ENCODE measurements around the gene CLEC20A. TPM values are rescaled to one million over a fixed set of nuclear protein-coding genes. Genes with fewer than 3 reads are reported as not detected.

Gene CLEC20A
- total and polyA plus RNA-seq, 2 donors from 2014 or later: 0.47 TPM; not detected in 1

- no peaks in the 10 kb centered on the region for H3K4me1 ChIP-seq (ENCODE audit: control insufficient read depth in 2 of 3, insufficient read depth in 2 of 3, low read depth in 1 of 3, low read length in 3 of 3)
- H3K9me3 ChIP-seq (ENCODE audit: control insufficient read depth in 2 of 3, insufficient read depth in 1 of 3, low read length in 3 of 3): no peaks in the 10 kb centered on the region
- no peak overlapping the region for H3K9ac ChIP-seq (ENCODE audit: low read length in 3 of 3)
- intact Hi-C loops (cut with DNase I): no loop called here
- no peak overlapping the region for H3K4me3 ChIP-seq (ENCODE audit: low read length in 3 of 3)
- peaks cover 2 to 12% (median 10%) of the 10 kb centered on the region in 3 donors for H3K36me3 ChIP-seq (ENCODE audit: control insufficient read depth in 2 of 3, insufficient read depth in 3 of 3, low read length in 3 of 3)
- TF ChIP-seq, protein P1, sequence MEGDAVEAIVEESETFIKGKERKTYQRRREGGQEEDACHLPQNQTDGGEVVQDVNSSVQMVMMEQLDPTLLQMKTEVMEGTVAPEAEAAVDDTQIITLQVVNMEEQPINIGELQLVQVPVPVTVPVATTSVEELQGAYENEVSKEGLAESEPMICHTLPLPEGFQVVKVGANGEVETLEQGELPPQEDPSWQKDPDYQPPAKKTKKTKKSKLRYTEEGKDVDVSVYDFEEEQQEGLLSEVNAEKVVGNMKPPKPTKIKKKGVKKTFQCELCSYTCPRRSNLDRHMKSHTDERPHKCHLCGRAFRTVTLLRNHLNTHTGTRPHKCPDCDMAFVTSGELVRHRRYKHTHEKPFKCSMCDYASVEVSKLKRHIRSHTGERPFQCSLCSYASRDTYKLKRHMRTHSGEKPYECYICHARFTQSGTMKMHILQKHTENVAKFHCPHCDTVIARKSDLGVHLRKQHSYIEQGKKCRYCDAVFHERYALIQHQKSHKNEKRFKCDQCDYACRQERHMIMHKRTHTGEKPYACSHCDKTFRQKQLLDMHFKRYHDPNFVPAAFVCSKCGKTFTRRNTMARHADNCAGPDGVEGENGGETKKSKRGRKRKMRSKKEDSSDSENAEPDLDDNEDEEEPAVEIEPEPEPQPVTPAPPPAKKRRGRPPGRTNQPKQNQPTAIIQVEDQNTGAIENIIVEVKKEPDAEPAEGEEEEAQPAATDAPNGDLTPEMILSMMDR (IDR thresholded peaks at IDR 0.05; ENCODE audit: borderline replicate concordance, extremely low read depth, insufficient read depth): no peak
- H3K27ac ChIP-seq (ENCODE audit: low read depth in 2 of 2, low read length in 2 of 2): no peak overlapping the region
- DNase-seq (no peak), FAIRE-seq (no peak)
- H3K27me3 ChIP-seq (ENCODE audit: control insufficient read depth, insufficient read depth, low read length): no peaks in the 10 kb centered on the region
These were observed 32.6 kb downstream of the CLEC20A start for GRCh38 chr1:178464141-178464540.

GRCh38 chr1:178461701-178462100 lies 35.1 kb downstream of the CLEC20A start:
- no peak for FAIRE-seq

DNA sequence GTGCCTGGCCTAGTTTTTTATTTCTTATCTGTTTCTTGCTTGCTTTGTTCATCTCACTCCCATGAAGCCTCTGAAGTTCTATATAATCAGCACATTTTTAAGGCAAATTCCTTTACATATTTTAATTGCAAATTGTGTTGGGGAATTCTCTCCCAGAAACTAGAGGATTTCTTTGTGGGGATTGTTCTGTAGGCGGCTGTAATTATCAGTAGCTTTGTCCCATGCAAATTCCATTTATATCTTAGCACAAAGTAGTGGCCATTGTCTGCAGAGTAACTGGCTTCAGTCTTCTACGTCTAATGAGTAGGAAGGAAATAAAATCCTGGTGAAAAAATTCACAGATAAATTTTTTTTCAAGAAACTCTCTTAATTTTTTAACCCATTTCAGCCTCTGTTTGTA lies 35.7 kb downstream of the CLEC20A start:
- no peak overlapping the region for H3K27ac ChIP-seq (ENCODE audit: low read depth in 2 of 2, low read length in 2 of 2)
- no peaks in the 10 kb centered on the region for H3K4me1 ChIP-seq (ENCODE audit: control insufficient read depth in 2 of 3, insufficient read depth in 2 of 3, low read depth in 1 of 3, low read length in 3 of 3)
- H3K27me3 ChIP-seq (ENCODE audit: control insufficient read depth, insufficient read depth, low read length): no peaks in the 10 kb centered on the region
- intact Hi-C loops (cut with DNase I): no loop called here
- H3K36me3 ChIP-seq (ENCODE audit: control insufficient read depth in 2 of 3, insufficient read depth in 3 of 3, low read length in 3 of 3): peaks cover 0 to 4% (median 3%) of the 10 kb centered on the region in 3 donors
- no peaks in the 10 kb centered on the region for H3K9me3 ChIP-seq (ENCODE audit: control insufficient read depth in 2 of 3, insufficient read depth in 1 of 3, low read length in 3 of 3)
- no peak for DNase-seq
- FAIRE-seq: no peak
- TF ChIP-seq, protein P1 (IDR thresholded peaks at IDR 0.05; ENCODE audit: borderline replicate concordance, extremely low read depth, insufficient read depth): no peak
- H3K9ac ChIP-seq (ENCODE audit: low read length in 3 of 3): no peak overlapping the region
- no peak overlapping the region for H3K4me3 ChIP-seq (ENCODE audit: low read length in 3 of 3)

More at GRCh38 chr1:178461701-178462100, 35.1 kb downstream of the CLEC20A start:
- TF ChIP-seq, protein P1 (IDR thresholded peaks at IDR 0.05; ENCODE audit: borderline replicate concordance, extremely low read depth, insufficient read depth): no peak
- Histone ChIP-seq H3K27me3 (ENCODE audit: control insufficient read depth, insufficient read depth, low read length) (no peaks in the 10 kb centered on the region), H3K4me1 (ENCODE audit: control insufficient read depth in 2 of 3, insufficient read depth in 2 of 3, low read depth in 1 of 3, low read length in 3 of 3) (no peaks in the 10 kb centered on the region), H3K9ac (ENCODE audit: low read length in 3 of 3) (no peak overlapping the region), H3K9me3 (ENCODE audit: control insufficient read depth in 2 of 3, insufficient read depth in 1 of 3, low read length in 3 of 3) (no peaks in the 10 kb centered on the region), H3K4me3 (ENCODE audit: low read length in 3 of 3) (no peak overlapping the region), H3K36me3 (ENCODE audit: control insufficient read depth in 2 of 3, insufficient read depth in 3 of 3, low read length in 3 of 3) (peaks cover 4 to 10% (median 4%) of the 10 kb centered on the region in 3 donors), H3K27ac (ENCODE audit: low read depth in 2 of 2, low read length in 2 of 2) (no peak overlapping the region)
- intact Hi-C loops (cut with DNase I): no loop called here
- DNase-seq: no peak

GRCh38 chr1:178458203-178458602 lies 38.6 kb downstream of the CLEC20A start:
- TF ChIP-seq, protein P1 (IDR thresholded peaks at IDR 0.05; ENCODE audit: borderline replicate concordance, extremely low read depth, insufficient read depth): no peak
- Histone ChIP-seq H3K9me3 (ENCODE audit: control insufficient read depth in 2 of 3, insufficient read depth in 1 of 3, low read length in 3 of 3) (no peaks in the 10 kb centered on the region), H3K27me3 (ENCODE audit: control insufficient read depth, insufficient read depth, low read length) (no peaks in the 10 kb centered on the region), H3K9ac (ENCODE audit: low read length in 3 of 3) (no peak overlapping the region), H3K4me1 (ENCODE audit: control insufficient read depth in 2 of 3, insufficient read depth in 2 of 3, low read depth in 1 of 3, low read length in 3 of 3) (no peaks in the 10 kb centered on the region), H3K36me3 (ENCODE audit: control insufficient read depth in 2 of 3, insufficient read depth in 3 of 3, low read length in 3 of 3) (peaks cover 0 to 3% (median 0%) of the 10 kb centered on the region in 3 donors), H3K4me3 (ENCODE audit: low read length in 3 of 3) (no peak overlapping the region), H3K27ac (ENCODE audit: low read depth in 2 of 2, low read length in 2 of 2) (no peak overlapping the region)
- DNase-seq: peak in 1 of 5 donors; percentile 42
- FAIRE-seq: no peak
- intact Hi-C loops (cut with DNase I): no loop called here

All from kidney (tissue), 14 donors.